Measurements from ENCODE around the gene ANKRD11.

Gene ANKRD11

GRCh38 chr16:89316701-89317100 lies 173.7 kb downstream of the ANKRD11 start:
- no peak overlapping the region for H2AK5ac ChIP-seq (ENCODE audit: low read depth, low read length)
- WGBS, 2 donors (ENCODE audit: extremely low coverage in 2 of 2, insufficient read length in 2 of 2, insufficient replicate concordance in 1 of 2): no CpG with 5 or more reads among the region's 14 CpGs
- peak overlapping the region; percentile 66 for H3K9ac ChIP-seq (ENCODE audit: low read depth, low read length, poor library complexity)
- H3K79me1 ChIP-seq (ENCODE audit: low read depth, low read length): peaks cover 50% of the 10 kb centered on the region
- H2BK120ac ChIP-seq (ENCODE audit: low read depth, low read length): no peak overlapping the region
- H3K9me3 ChIP-seq (replicated peaks in 1 of 2; ENCODE audit: control insufficient read depth in 2 of 2, insufficient read depth in 1 of 2, low read depth in 1 of 2, low read length in 2 of 2): no peaks in the 10 kb centered on the region
- no peak overlapping the region for H2BK15ac ChIP-seq (ENCODE audit: low read length)
- DNase-seq (ENCODE audit: low spot score): no peak
- H4K91ac ChIP-seq (ENCODE audit: low read depth, low read length, poor library complexity): no peak overlapping the region
- peak overlapping the region; percentile 78 for H3K14ac ChIP-seq (ENCODE audit: low read length)
- H3K4ac ChIP-seq (ENCODE audit: low read length): no peak overlapping the region
- H3K27me3 ChIP-seq (ENCODE audit: control insufficient read depth in 3 of 3, insufficient read depth in 3 of 3, low read depth in 1 of 3, low read length in 3 of 3): no peaks in the 10 kb centered on the region
- H3K4me1 ChIP-seq (ENCODE audit: control insufficient read depth in 2 of 2, insufficient read depth in 1 of 2, low read depth in 1 of 2, low read length in 2 of 2): peaks cover 0 to 12% of the 10 kb centered on the region in 2 donors
- H2BK5ac ChIP-seq (ENCODE audit: low read length): no peak overlapping the region
- H2BK12ac ChIP-seq (ENCODE audit: low read length): no peak overlapping the region
- H3K4me3 ChIP-seq (ENCODE audit: low read length in 2 of 2): no peak overlapping the region
- H3K36me3 ChIP-seq (replicated peaks in 1 of 2; ENCODE audit: control insufficient read depth in 2 of 2, insufficient read depth in 2 of 2, low read length in 2 of 2): peaks cover 25 to 68% of the 10 kb centered on the region in 2 donors
- H4K8ac ChIP-seq (ENCODE audit: low read depth, low read length): no peak overlapping the region
- no peak overlapping the region for H2AFZ ChIP-seq (ENCODE audit: low read length)
- no peak overlapping the region for H3K27ac ChIP-seq (replicated peaks; ENCODE audit: low read length)
- H3K23ac ChIP-seq (ENCODE audit: low read depth, low read length, poor library complexity): no peak overlapping the region
- no peak overlapping the region for H3K4me2 ChIP-seq (ENCODE audit: insufficient read depth, low read length, poor library complexity, severe bottlenecking)
- H3K18ac ChIP-seq (ENCODE audit: low read length): no peak overlapping the region

- peaks cover 49% of the 10 kb centered on the region for H3K79me1 ChIP-seq (ENCODE audit: low read depth, low read length)
- H2BK12ac ChIP-seq (ENCODE audit: low read length): no peak overlapping the region
- H4K8ac ChIP-seq (ENCODE audit: low read depth, low read length): no peak overlapping the region
- H3K27ac ChIP-seq (replicated peaks; ENCODE audit: low read length): no peak overlapping the region
- H2AK5ac ChIP-seq (ENCODE audit: low read depth, low read length): no peak overlapping the region
- peaks cover 25 to 75% of the 10 kb centered on the region in 2 donors for H3K36me3 ChIP-seq (replicated peaks in 1 of 2; ENCODE audit: control insufficient read depth in 2 of 2, insufficient read depth in 2 of 2, low read length in 2 of 2)
- no peak overlapping the region for H3K14ac ChIP-seq (ENCODE audit: low read length)
- no peak overlapping the region for H3K4ac ChIP-seq (ENCODE audit: low read length)
- H2BK15ac ChIP-seq (ENCODE audit: low read length): no peak overlapping the region
- peak overlapping the region; percentile 83 for H3K23ac ChIP-seq (ENCODE audit: low read depth, low read length, poor library complexity)
- H2BK120ac ChIP-seq (ENCODE audit: low read depth, low read length): no peak overlapping the region
- no peaks in the 10 kb centered on the region for H3K27me3 ChIP-seq (ENCODE audit: control insufficient read depth in 3 of 3, insufficient read depth in 3 of 3, low read depth in 1 of 3, low read length in 3 of 3)
- H3K9me3 ChIP-seq (replicated peaks in 1 of 2; ENCODE audit: control insufficient read depth in 2 of 2, insufficient read depth in 1 of 2, low read depth in 1 of 2, low read length in 2 of 2): no peaks in the 10 kb centered on the region
- DNase-seq (ENCODE audit: low spot score): no peak
- no peak overlapping the region for H3K18ac ChIP-seq (ENCODE audit: low read length)
- peak overlapping the region in 1 of 2 donors; percentile 23 for H3K4me3 ChIP-seq (ENCODE audit: low read length in 2 of 2)
- no peak overlapping the region for H3K4me2 ChIP-seq (ENCODE audit: insufficient read depth, low read length, poor library complexity, severe bottlenecking)
- H3K4me1 ChIP-seq (ENCODE audit: control insufficient read depth in 2 of 2, insufficient read depth in 1 of 2, low read depth in 1 of 2, low read length in 2 of 2): peaks cover 0 to 9% of the 10 kb centered on the region in 2 donors
- H2BK5ac ChIP-seq (ENCODE audit: low read length): no peak overlapping the region
- WGBS, 2 donors (ENCODE audit: extremely low coverage in 2 of 2, insufficient read length in 2 of 2, insufficient replicate concordance in 1 of 2): no CpG with 5 or more reads among the region's 20 CpGs
- H4K91ac ChIP-seq (ENCODE audit: low read depth, low read length, poor library complexity): no peak overlapping the region
- H3K9ac ChIP-seq (ENCODE audit: low read depth, low read length, poor library complexity): no peak overlapping the region
- H2AFZ ChIP-seq (ENCODE audit: low read length): no peak overlapping the region
Observed at GRCh38 chr16:89315791-89316581, 174.4 kb downstream of the ANKRD11 start.

GRCh38 chr16:89315271-89315670 lies 175.1 kb downstream of the ANKRD11 start:
- H3K14ac ChIP-seq (ENCODE audit: low read length): no peak overlapping the region
- no peak overlapping the region for H2BK5ac ChIP-seq (ENCODE audit: low read length)
- H3K27me3 ChIP-seq (ENCODE audit: control insufficient read depth in 3 of 3, insufficient read depth in 3 of 3, low read depth in 1 of 3, low read length in 3 of 3): no peaks in the 10 kb centered on the region
- no peak overlapping the region for H3K4me3 ChIP-seq (ENCODE audit: low read length in 2 of 2)
- peaks cover 42% of the 10 kb centered on the region for H3K79me1 ChIP-seq (ENCODE audit: low read depth, low read length)
- no peak overlapping the region for H2AK5ac ChIP-seq (ENCODE audit: low read depth, low read length)
- no peak overlapping the region for H3K9ac ChIP-seq (ENCODE audit: low read depth, low read length, poor library complexity)
- no peak overlapping the region for H2BK15ac ChIP-seq (ENCODE audit: low read length)
- WGBS, 2 donors (ENCODE audit: extremely low coverage in 2 of 2, insufficient read length in 2 of 2, insufficient replicate concordance in 1 of 2): no CpG with 5 or more reads among the region's 19 CpGs
- H3K18ac ChIP-seq (ENCODE audit: low read length): no peak overlapping the region
- H4K8ac ChIP-seq (ENCODE audit: low read depth, low read length): no peak overlapping the region
- H3K4ac ChIP-seq (ENCODE audit: low read length): no peak overlapping the region
- H3K27ac ChIP-seq (replicated peaks; ENCODE audit: low read length): no peak overlapping the region
- no peak overlapping the region for H2AFZ ChIP-seq (ENCODE audit: low read length)
- no peak overlapping the region for H4K91ac ChIP-seq (ENCODE audit: low read depth, low read length, poor library complexity)
- no peak overlapping the region for H3K4me2 ChIP-seq (ENCODE audit: insufficient read depth, low read length, poor library complexity, severe bottlenecking)
- DNase-seq (ENCODE audit: low spot score): no peak
- peak overlapping the region; percentile 14 for H2BK12ac ChIP-seq (ENCODE audit: low read length)
- H2BK120ac ChIP-seq (ENCODE audit: low read depth, low read length): peak overlapping the region; percentile 21
- peaks cover 27 to 82% of the 10 kb centered on the region in 2 donors for H3K36me3 ChIP-seq (replicated peaks in 1 of 2; ENCODE audit: control insufficient read depth in 2 of 2, insufficient read depth in 2 of 2, low read length in 2 of 2)
- H3K23ac ChIP-seq (ENCODE audit: low read depth, low read length, poor library complexity): peak overlapping the region; percentile 83
- H3K9me3 ChIP-seq (replicated peaks in 1 of 2; ENCODE audit: control insufficient read depth in 2 of 2, insufficient read depth in 1 of 2, low read depth in 1 of 2, low read length in 2 of 2): no peaks in the 10 kb centered on the region
- peaks cover 0 to 3% of the 10 kb centered on the region in 2 donors for H3K4me1 ChIP-seq (ENCODE audit: control insufficient read depth in 2 of 2, insufficient read depth in 1 of 2, low read depth in 1 of 2, low read length in 2 of 2)

GRCh38 chr16:89314854-89315253 lies 175.5 kb downstream of the ANKRD11 start:
- Histone ChIP-seq H3K9ac (ENCODE audit: low read depth, low read length, poor library complexity) (no peak overlapping the region), H3K14ac (ENCODE audit: low read length) (no peak overlapping the region), H3K79me1 (ENCODE audit: low read depth, low read length) (peaks cover 39% of the 10 kb centered on the region), H2BK15ac (ENCODE audit: low read length) (no peak overlapping the region), H3K9me3 (replicated peaks in 1 of 2; ENCODE audit: control insufficient read depth in 2 of 2, insufficient read depth in 1 of 2, low read depth in 1 of 2, low read length in 2 of 2) (no peaks in the 10 kb centered on the region), H3K36me3 (replicated peaks in 1 of 2; ENCODE audit: control insufficient read depth in 2 of 2, insufficient read depth in 2 of 2, low read length in 2 of 2) (peaks cover 27 to 86% of the 10 kb centered on the region in 2 donors), H2BK120ac (ENCODE audit: low read depth, low read length) (peak overlapping the region; percentile 21), H3K27ac (replicated peaks; ENCODE audit: low read length) (no peak overlapping the region), H2AFZ (ENCODE audit: low read length) (no peak overlapping the region), H4K8ac (ENCODE audit: low read depth, low read length) (no peak overlapping the region), H2BK5ac (ENCODE audit: low read length) (no peak overlapping the region), H2BK12ac (ENCODE audit: low read length) (peak overlapping the region; percentile 14), H3K4me3 (ENCODE audit: low read length in 2 of 2) (no peak overlapping the region), H4K91ac (ENCODE audit: low read depth, low read length, poor library complexity) (no peak overlapping the region), H3K18ac (ENCODE audit: low read length) (no peak overlapping the region), H3K4me1 (ENCODE audit: control insufficient read depth in 2 of 2, insufficient read depth in 1 of 2, low read depth in 1 of 2, low read length in 2 of 2) (peaks cover 0 to under 1% of the 10 kb centered on the region in 2 donors), H2AK5ac (ENCODE audit: low read depth, low read length) (no peak overlapping the region), H3K27me3 (ENCODE audit: control insufficient read depth in 3 of 3, insufficient read depth in 3 of 3, low read depth in 1 of 3, low read length in 3 of 3) (no peaks in the 10 kb centered on the region), H3K4ac (ENCODE audit: low read length) (no peak overlapping the region), H3K23ac (ENCODE audit: low read depth, low read length, poor library complexity) (no peak overlapping the region), H3K4me2 (ENCODE audit: insufficient read depth, low read length, poor library complexity, severe bottlenecking) (no peak overlapping the region)
- no peak for DNase-seq (ENCODE audit: low spot score)
- WGBS, 2 donors (ENCODE audit: extremely low coverage in 2 of 2, insufficient read length in 2 of 2, insufficient replicate concordance in 1 of 2): no CpG with 5 or more reads among the region's 8 CpGs
